Liver (tissue), 9 donors: Measurements from ENCODE around the gene ZNF232. TPM values are rescaled to one million over a fixed set of nuclear protein-coding genes. Genes with fewer than 3 reads are reported as not detected.
"Not testable (repeated sequence)": the region's sequence is repeated elsewhere in the genome, so short reads cannot be mapped to it uniquely, and the experiment has no call there.

Experiments used
- DNase-seq: peaks from one replicate; pipeline ENCODE4 v3.0.0-alpha.2; 2017; ENCODE audit warnings: low spot score
- H3K27ac ChIP-seq, 2 donors: one replicate each; pipeline ENCODE4 v1.7.0; 2013; ENCODE audit warnings: inconsistent platforms in 2 of 2, low read length in 2 of 2, control low read depth in 1 of 2, low read depth in 1 of 2, mild to moderate bottlenecking in 1 of 2
- H3K27me3 ChIP-seq, 4 donors: one replicate each; pipeline versions ENCODE4 v1.6.1 to v1.7.0; 2013; ENCODE audit warnings: low read length in 3 of 4, inconsistent platforms in 1 of 4, mild to moderate bottlenecking in 1 of 4, moderate library complexity in 1 of 4; ENCODE audit not compliant: control insufficient read depth in 4 of 4, insufficient read depth in 4 of 4
- H3K36me3 ChIP-seq, 4 donors: one replicate each; pipeline versions ENCODE4 v1.6.1 to v1.7.0; 2013; ENCODE audit warnings: low read length in 3 of 4, mild to moderate bottlenecking in 3 of 4, low read depth in 1 of 4, moderate library complexity in 1 of 4; ENCODE audit not compliant: control insufficient read depth in 4 of 4, insufficient read depth in 3 of 4
- H3K4me1 ChIP-seq, 4 donors: one replicate each; pipeline versions ENCODE4 v1.6.1 to v1.7.0; 2013; ENCODE audit warnings: low read length in 3 of 4, mild to moderate bottlenecking in 3 of 4, moderate library complexity in 1 of 4; ENCODE audit not compliant: control insufficient read depth in 4 of 4, insufficient read depth in 4 of 4
- H3K4me3 ChIP-seq, 3 donors: one replicate each; pipeline versions ENCODE4 v1.6.1 to v1.7.0; 2013; ENCODE audit warnings: low read length in 3 of 3, control low read depth in 1 of 3, low read depth in 1 of 3, mild to moderate bottlenecking in 1 of 3
- H3K9ac ChIP-seq, 2 donors: one replicate each; pipeline ENCODE4 v1.7.0; 2013; ENCODE audit warnings: low read length in 2 of 2, mild to moderate bottlenecking in 2 of 2, moderate library complexity in 2 of 2, control low read depth in 1 of 2, low read depth in 1 of 2
- H3K9me3 ChIP-seq, 4 donors: one replicate each; pipeline versions ENCODE4 v1.6.1 to v1.7.0; 2013; ENCODE audit warnings: low read length in 3 of 4; ENCODE audit not compliant: control insufficient read depth in 4 of 4
- CTCF ChIP-seq: fragments of 150-350 bp; IDR thresholded peaks from 2 replicates; pipeline ENCODE4 v1.5.1; 2017; ENCODE audit warnings: improper control_type of control experiment, low read depth, low read length; ENCODE audit not compliant: missing input control
- EGR1 ChIP-seq, 2 donors: IDR thresholded peaks; 2 replicates each; pipeline ENCODE4 v1.6.1; 2016 to 2018; ENCODE audit warnings: antibody characterized with exemption in 2 of 2, low read depth in 2 of 2
- FOXA1 ChIP-seq: IDR thresholded peaks from 2 replicates; pipeline ENCODE4 v1.6.1; 2016; ENCODE audit warnings: antibody characterized with exemption
- FOXA2 ChIP-seq: IDR thresholded peaks from 2 replicates; pipeline ENCODE4 v1.6.1; 2016; ENCODE audit warnings: antibody characterized with exemption
- GABPA ChIP-seq, 2 donors: IDR thresholded peaks in 1 of 2; conservative IDR thresholded peaks in 1 of 2; 2 replicates each; pipeline ENCODE4 v1.6.1; 2016; ENCODE audit warnings: antibody characterized with exemption in 2 of 2, mild to moderate bottlenecking in 1 of 2, moderate library complexity in 1 of 2
- HNF4A ChIP-seq, 2 donors: conservative IDR thresholded peaks; 2 replicates each; pipeline ENCODE4 v1.6.1; 2016; ENCODE audit warnings: antibody characterized with exemption in 2 of 2, mild to moderate bottlenecking in 2 of 2
- HNF4G ChIP-seq: IDR thresholded peaks from 2 replicates; pipeline ENCODE4 v1.6.1; 2016; ENCODE audit warnings: antibody characterized with exemption
- JUND ChIP-seq, 2 donors: IDR thresholded peaks; 2 replicates each; pipeline ENCODE4 v1.6.1; 2016; ENCODE audit warnings: antibody characterized with exemption in 2 of 2
- MAX ChIP-seq: IDR thresholded peaks from 2 replicates; pipeline ENCODE4 v1.6.1; 2016; ENCODE audit warnings: antibody characterized with exemption
- NR2F2 ChIP-seq: IDR thresholded peaks from 2 replicates; pipeline ENCODE4 v1.6.1; 2016; ENCODE audit warnings: antibody characterized with exemption
- RAD21 ChIP-seq, 2 donors: IDR thresholded peaks; 2 replicates each; pipeline ENCODE4 v1.6.1; 2016; ENCODE audit warnings: antibody characterized with exemption in 2 of 2, mild to moderate bottlenecking in 2 of 2
- RXRA ChIP-seq, 2 donors: IDR thresholded peaks; 2 replicates each; pipeline ENCODE4 v1.6.1; 2017 to 2018; ENCODE audit warnings: antibody characterized with exemption in 2 of 2, mild to moderate bottlenecking in 1 of 2
- SP1 ChIP-seq: IDR thresholded peaks from 2 replicates; pipeline ENCODE4 v1.6.1; 2018; ENCODE audit warnings: antibody characterized with exemption, mild to moderate bottlenecking
- TAF1 ChIP-seq: conservative IDR thresholded peaks from 2 replicates; pipeline ENCODE4 v1.6.1; 2016; ENCODE audit warnings: antibody characterized with exemption, mild to moderate bottlenecking
- YY1 ChIP-seq: IDR thresholded peaks from 2 replicates; pipeline ENCODE4 v1.6.1; 2016; ENCODE audit warnings: antibody characterized with exemption, mild to moderate bottlenecking
- ZBTB33 ChIP-seq: IDR thresholded peaks from 2 replicates; pipeline ENCODE4 v1.6.1; 2016; ENCODE audit warnings: antibody characterized with exemption
- WGBS: extraction: QIAGEN DNeasy Blood & Tissue Kit; methylation state at CpG from one replicate; pipeline ENCODE4 v1.1.7; 2013; 5-methylcytosine and 5-hydroxymethylcytosine counted together
- polyA plus RNA-seq, 2 donors: library from polyadenylated mRNA; stranded (reverse) in 1 of 2; unstranded in 1 of 2; fragments of 200-250 nt in 1 of 2; fragments of >200 nt in 1 of 2; fragmentation: Nextera tagmentation in 1 of 2; extraction: Ambion mirVana in 1 of 2; gene quantifications; one replicate each; pipeline versions ENCODE4 v1.2.1 to v1.2.3, GENCODE V29; 2013 to 2015
- total RNA-seq, 2 donors: library from RNA; depleted of rRNA; stranded (reverse); fragments of >200 nt; gene quantifications; one replicate each; pipeline ENCODE4 v1.2.3, GENCODE V29; 2014
- TF ChIP-seq, protein P1 (sequence below): IDR thresholded peaks from 2 replicates; pipeline ENCODE4 v1.6.1; 2016; ENCODE audit warnings: antibody characterized with exemption, mild to moderate bottlenecking
- TF ChIP-seq, protein P2 (sequence below): IDR thresholded peaks from 2 replicates; pipeline ENCODE4 v1.6.1; 2016; ENCODE audit warnings: antibody characterized with exemption
- donor health status: healthy.
- donor health status: healthy.
- donor health status: healthy.
- donor health status: healthy.
- donor health status: healthy.

ZNF232 gene
- total RNA-seq: 1 to 10 TPM; 2.5 to 4.0 TPM
- polyA plus RNA-seq: 1 to 10 TPM; 2.9 to 3.0 TPM

DNA sequence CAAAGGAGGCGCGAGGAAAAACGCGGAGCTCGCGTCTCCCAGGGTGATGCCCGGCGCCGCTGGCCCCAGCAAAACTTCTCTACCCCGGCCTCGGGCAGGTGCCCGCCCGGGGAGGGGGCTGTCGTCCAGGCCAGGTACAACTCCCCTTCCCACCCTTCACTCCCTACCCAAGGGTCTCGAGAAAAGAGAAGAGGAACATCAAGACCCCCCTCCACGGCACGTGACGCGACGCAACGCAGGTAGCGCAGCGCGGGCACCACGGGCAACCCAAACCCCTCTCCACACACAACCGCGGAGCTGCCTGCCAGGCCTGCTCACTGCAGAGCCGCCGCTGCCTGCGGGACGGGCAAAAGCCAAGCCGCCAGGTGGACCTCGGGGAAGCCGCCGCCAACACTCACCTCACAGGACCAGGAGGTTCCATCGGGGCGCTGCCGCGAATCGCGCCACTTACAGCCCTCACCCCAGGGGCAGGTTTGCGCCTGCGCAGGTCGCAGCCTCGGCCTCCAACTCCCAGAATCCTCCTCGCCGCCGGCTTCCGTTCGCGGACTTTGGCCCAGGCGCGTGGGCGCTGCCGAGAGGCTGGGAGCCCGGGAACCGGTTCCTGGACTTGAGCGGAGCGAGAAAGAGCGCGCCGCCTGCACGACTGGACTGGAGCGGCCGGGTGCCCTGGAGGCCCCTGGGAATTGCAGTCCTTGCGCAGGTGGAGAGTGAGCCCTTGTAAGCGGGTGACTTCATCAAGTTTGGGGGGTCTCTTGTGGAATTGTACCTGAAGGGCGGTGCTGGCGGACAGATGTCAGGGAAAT is at the start of gene ZNF232:
TSS of gene ZNF232 (minus strand) at position 477 of the 803 bp plus-strand sequence. CDS start at position 421, 56 bp downstream.
- peaks cover 0 to 12% (median 6%) of the 10 kb centered on the region in 4 donors for H3K9me3 ChIP-seq
- under 1% methylated on average over 69 of the region's 69 CpGs for WGBS
- DNase-seq: peak; percentile 90
- peaks cover 1 to 11% (median 7%) of the 10 kb centered on the region in 4 donors for H3K4me1 ChIP-seq
- TF ChIP-seq FOXA2: no peak
- TF ChIP-seq MAX: peak; percentile 91
- TF ChIP-seq YY1: peak; percentile 92
- TF ChIP-seq, protein P1, sequence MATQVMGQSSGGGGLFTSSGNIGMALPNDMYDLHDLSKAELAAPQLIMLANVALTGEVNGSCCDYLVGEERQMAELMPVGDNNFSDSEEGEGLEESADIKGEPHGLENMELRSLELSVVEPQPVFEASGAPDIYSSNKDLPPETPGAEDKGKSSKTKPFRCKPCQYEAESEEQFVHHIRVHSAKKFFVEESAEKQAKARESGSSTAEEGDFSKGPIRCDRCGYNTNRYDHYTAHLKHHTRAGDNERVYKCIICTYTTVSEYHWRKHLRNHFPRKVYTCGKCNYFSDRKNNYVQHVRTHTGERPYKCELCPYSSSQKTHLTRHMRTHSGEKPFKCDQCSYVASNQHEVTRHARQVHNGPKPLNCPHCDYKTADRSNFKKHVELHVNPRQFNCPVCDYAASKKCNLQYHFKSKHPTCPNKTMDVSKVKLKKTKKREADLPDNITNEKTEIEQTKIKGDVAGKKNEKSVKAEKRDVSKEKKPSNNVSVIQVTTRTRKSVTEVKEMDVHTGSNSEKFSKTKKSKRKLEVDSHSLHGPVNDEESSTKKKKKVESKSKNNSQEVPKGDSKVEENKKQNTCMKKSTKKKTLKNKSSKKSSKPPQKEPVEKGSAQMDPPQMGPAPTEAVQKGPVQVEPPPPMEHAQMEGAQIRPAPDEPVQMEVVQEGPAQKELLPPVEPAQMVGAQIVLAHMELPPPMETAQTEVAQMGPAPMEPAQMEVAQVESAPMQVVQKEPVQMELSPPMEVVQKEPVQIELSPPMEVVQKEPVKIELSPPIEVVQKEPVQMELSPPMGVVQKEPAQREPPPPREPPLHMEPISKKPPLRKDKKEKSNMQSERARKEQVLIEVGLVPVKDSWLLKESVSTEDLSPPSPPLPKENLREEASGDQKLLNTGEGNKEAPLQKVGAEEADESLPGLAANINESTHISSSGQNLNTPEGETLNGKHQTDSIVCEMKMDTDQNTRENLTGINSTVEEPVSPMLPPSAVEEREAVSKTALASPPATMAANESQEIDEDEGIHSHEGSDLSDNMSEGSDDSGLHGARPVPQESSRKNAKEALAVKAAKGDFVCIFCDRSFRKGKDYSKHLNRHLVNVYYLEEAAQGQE: peak; percentile 91
- TF ChIP-seq HNF4A (conservative IDR thresholded peaks at IDR 0.05): peak; percentile 92 to 93
- peak; percentile 98 to 99 for TF ChIP-seq EGR1 (IDR thresholded peaks at IDR 0.05; ENCODE audit: low read depth in 2 of 2)
- peak; percentile 53 for TF ChIP-seq TAF1
- TF ChIP-seq RXRA (IDR thresholded peaks at IDR 0.05): peak; percentile 29 to 35
- TF ChIP-seq JUND (IDR thresholded peaks at IDR 0.05): peak; percentile 19
- TF ChIP-seq, protein P2, sequence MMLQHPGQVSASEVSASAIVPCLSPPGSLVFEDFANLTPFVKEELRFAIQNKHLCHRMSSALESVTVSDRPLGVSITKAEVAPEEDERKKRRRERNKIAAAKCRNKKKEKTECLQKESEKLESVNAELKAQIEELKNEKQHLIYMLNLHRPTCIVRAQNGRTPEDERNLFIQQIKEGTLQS: no peak
- TF ChIP-seq HNF4G: peak; percentile 93
- TF ChIP-seq RAD21 (IDR thresholded peaks at IDR 0.05): peak; percentile 34 to 52
- TF ChIP-seq CTCF: no peak
- peak; percentile 43 for TF ChIP-seq FOXA1
- peak; percentile 93 for TF ChIP-seq ZBTB33
- TF ChIP-seq SP1: peak; percentile 99
- TF ChIP-seq NR2F2: no peak
- peak in 1 of 2 donors; percentile 85 for TF ChIP-seq GABPA (IDR thresholded peaks at IDR 0.05 in 1 of 2, conservative IDR thresholded peaks at IDR 0.05 in 1 of 2)
- H3K36me3 ChIP-seq: peaks cover 5 to 21% (median 14%) of the 10 kb centered on the region in 4 donors
- H3K9ac ChIP-seq: peak within 1 kb of the TSS; percentile 73 to 81
- peaks cover 0 to under 1% (median 0%) of the 10 kb centered on the region in 4 donors for H3K27me3 ChIP-seq
- peak within 1 kb of the TSS; percentile 88 to 94 (median 93) for H3K4me3 ChIP-seq
- peak within 1 kb of the TSS; percentile 83 to 86 for H3K27ac ChIP-seq

- 71% methylated on average over 1 of the region's 1 CpG for WGBS
- H3K36me3 ChIP-seq, DNase-seq, H3K27ac ChIP-seq, H3K9ac ChIP-seq, H3K4me3 ChIP-seq, H3K4me1 ChIP-seq, H3K27me3 ChIP-seq, H3K9me3 ChIP-seq: not testable (repeated sequence)
These were observed 49.0 kb upstream of the ZNF232 start for GRCh38 chr17:5160702-5161101.

DNA sequence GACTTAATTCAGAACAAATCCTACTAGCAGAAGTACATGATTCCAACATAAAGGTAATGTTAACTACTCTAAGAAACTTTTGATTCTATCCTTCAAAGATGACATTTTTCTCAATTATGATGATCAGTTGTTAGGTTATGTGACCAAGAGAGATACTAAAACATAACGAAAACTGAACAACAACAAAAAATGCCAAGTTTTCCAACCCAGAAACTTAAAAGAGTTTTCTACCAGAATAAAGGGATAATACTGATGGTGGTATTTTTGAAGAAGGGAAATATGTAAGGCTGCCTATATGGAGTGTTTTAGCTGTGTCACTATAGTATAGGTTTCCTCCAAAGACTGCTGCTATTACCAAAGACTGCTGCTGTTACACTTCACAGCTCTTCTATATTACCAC is 34.4 kb upstream of the ZNF232 start:
- not testable (repeated sequence) for H3K27ac ChIP-seq, H3K36me3 ChIP-seq, H3K9ac ChIP-seq, H3K4me1 ChIP-seq, DNase-seq, H3K27me3 ChIP-seq, H3K9me3 ChIP-seq, H3K4me3 ChIP-seq
- 75% methylated on average over 1 of the region's 1 CpG for WGBS
